Neural cell (in vitro differentiated cells): ENCODE results near the gene KMT5C. TPM values are rescaled to one million over a fixed set of nuclear protein-coding genes. Genes with fewer than 3 reads are reported as not detected.

Source experiments
- H2AFZ ChIP-seq: fragments of 200-600, 300-800 bp; sonication (generic), shearing (Covaris generic); 2 replicates; pipeline ENCODE4 v1.6.0; 2014; ENCODE audit warnings: low read depth, mild to moderate bottlenecking, antibody characterized with exemption, low read length, moderate library complexity
- H3F3A ChIP-seq: fragments of 200-600 bp; shearing (Covaris generic); 2 replicates; pipeline ENCODE4 v1.6.1; 2016; ENCODE audit warnings: mild to moderate bottlenecking, moderate library complexity, mixed read lengths, antibody characterized with exemption, low read length; ENCODE audit not compliant: insufficient read depth, poor library complexity, severe bottlenecking
- H3K27ac ChIP-seq: fragments of 200-600, 300-800 bp; sonication (generic), shearing (Covaris generic); 2 replicates; pipeline ENCODE4 v1.5.1; 2014; ENCODE audit warnings: mild to moderate bottlenecking, low read length, moderate library complexity
- H3K27me3 ChIP-seq: fragments of 300-800, 200-600 bp; sonication (generic), shearing (Covaris generic); 2 replicates; pipeline ENCODE4 v1.6.0; 2014; ENCODE audit warnings: mild to moderate bottlenecking, low read depth, low read length, moderate library complexity; ENCODE audit not compliant: insufficient read depth
- H3K36me3 ChIP-seq: fragments of 300-800, 200-600 bp; sonication (generic), shearing (Covaris generic); 2 replicates; pipeline ENCODE4 v1.5.1; 2014; ENCODE audit warnings: mild to moderate bottlenecking, antibody characterized with exemption, low read length, moderate library complexity; ENCODE audit not compliant: insufficient read depth
- H3K4me2 ChIP-seq: fragments of 300-800, 200-600 bp; sonication (generic), shearing (Covaris generic); 2 replicates; pipeline ENCODE4 v1.6.0; 2014; ENCODE audit warnings: mild to moderate bottlenecking, low read length
- H3K4me3 ChIP-seq: fragments of 300-800, 200-600 bp; sonication (generic), shearing (Covaris generic); 2 replicates; pipeline ENCODE4 v1.5.1; 2014; ENCODE audit warnings: mild to moderate bottlenecking, low read length, moderate library complexity
- H3K79me2 ChIP-seq: fragments of 200-600 bp; shearing (Covaris generic); replicated peaks from 2 replicates; pipeline ENCODE4 v1.6.0; 2014; ENCODE audit warnings: mild to moderate bottlenecking, low read length, moderate library complexity; ENCODE audit not compliant: insufficient read depth
- H3K9ac ChIP-seq: fragments of 300-800, 200-600 bp; sonication (generic), shearing (Covaris generic); 2 replicates; pipeline ENCODE4 v1.6.1; 2016; ENCODE audit warnings: mild to moderate bottlenecking, low read length, mixed read lengths
- H3K9me2 ChIP-seq: fragments of 200-600 bp; shearing (Covaris generic); 2 replicates; pipeline ENCODE4 v1.6.1; 2016; ENCODE audit warnings: mild to moderate bottlenecking, low read length, mixed read lengths; ENCODE audit not compliant: insufficient read depth
- H3K9me3 ChIP-seq: fragments of 200-600, 300-800 bp; sonication (generic), shearing (Covaris generic); 2 replicates; pipeline ENCODE4 v1.6.1; 2016; ENCODE audit warnings: mild to moderate bottlenecking, mixed run types, low read length, moderate library complexity, mixed read lengths
- H4K20me1 ChIP-seq: fragments of 200-600 bp; shearing (Covaris generic); 2 replicates; pipeline ENCODE4 v1.6.1; 2016; ENCODE audit warnings: mild to moderate bottlenecking, mixed run types; ENCODE audit not compliant: insufficient read depth
- CTCF ChIP-seq: fragments of 450-650 bp; IDR thresholded peaks from 2 replicates; pipeline ENCODE4 v1.5.1; 2014; ENCODE audit warnings: antibody characterized with exemption, mild to moderate bottlenecking, moderate library complexity; ENCODE audit not compliant: poor library complexity, severe bottlenecking
- EP300 ChIP-seq: fragments of 450-650 bp; conservative IDR thresholded peaks from 2 replicates; pipeline ENCODE4 v1.6.1; 2014; ENCODE audit warnings: antibody characterized with exemption, mild to moderate bottlenecking, moderate library complexity; ENCODE audit not compliant: poor library complexity, severe bottlenecking
- EZH2 ChIP-seq: fragments of 200-600, 300-800 bp; shearing (Covaris generic), sonication (generic); IDR thresholded peaks from 2 replicates; pipeline ENCODE4 v1.6.1; 2014; ENCODE audit warnings: antibody characterized with exemption, low read length, borderline replicate concordance, mild to moderate bottlenecking; ENCODE audit not compliant: insufficient read depth, poor library complexity, severe bottlenecking
- MXI1 ChIP-seq: fragments of 450-650 bp; conservative IDR thresholded peaks from 2 replicates; pipeline ENCODE4 v1.6.1; 2014; ENCODE audit warnings: antibody characterized with exemption, mild to moderate bottlenecking; ENCODE audit not compliant: poor library complexity, severe bottlenecking
- POLR2AphosphoS5 ChIP-seq: IDR thresholded peaks from 2 replicates; pipeline ENCODE4 v1.6.1; 2012
- RAD21 ChIP-seq: fragments of 450-650 bp; conservative IDR thresholded peaks from 2 replicates; pipeline ENCODE4 v1.6.1; 2014; ENCODE audit warnings: antibody characterized with exemption, mild to moderate bottlenecking, moderate library complexity
- REST ChIP-seq: IDR thresholded peaks from 2 replicates; pipeline ENCODE4 v1.6.1; 2012; ENCODE audit warnings: borderline replicate concordance
- SMC3 ChIP-seq: fragments of 450-650 bp; conservative IDR thresholded peaks from 2 replicates; pipeline ENCODE4 v1.6.1; 2014; ENCODE audit warnings: antibody characterized with exemption, mild to moderate bottlenecking, moderate library complexity; ENCODE audit not compliant: poor library complexity
- TAF1 ChIP-seq: IDR thresholded peaks from 2 replicates; pipeline ENCODE4 v1.6.1; 2012; ENCODE audit warnings: low read depth
- polyA minus RNA-seq: library from RNA; depleted of rRNA, polyadenylated mRNA; stranded (reverse); fragments of >200 nt; gene quantifications from 2 replicates; pipeline ENCODE4 v1.2.3, GENCODE V29; 2014
- polyA plus RNA-seq: library from polyadenylated mRNA; depleted of rRNA; stranded (reverse); fragments of >200 nt; gene quantifications from 2 replicates; pipeline ENCODE4 v1.2.3, GENCODE V29; 2014

The KMT5C gene
- 50.9 and 72.1 TPM in 2 replicates for polyA plus RNA-seq
- polyA minus RNA-seq: 30.8 and 37.7 TPM in 2 replicates

GRCh38 chr19:55339105-55339888, at the start of gene KMT5C:
Gene KMT5C, plus strand, starts transcription at chr19:55339876. Its CDS starts 2,061 bp downstream, at chr19:55341937.
- Histone ChIP-seq H2AFZ (peak within 1 kb of the TSS; percentile 62), H3K9ac (peak within 1 kb of the TSS; percentile 99), H3K27me3 (no peaks in the 10 kb centered on the region), H3K9me2 (no peaks in the 10 kb centered on the region), H3K4me2 (peak within 1 kb of the TSS; percentile 100), H3K4me3 (peak within 1 kb of the TSS; percentile 95), H4K20me1 (peaks cover 5% of the 10 kb centered on the region), H3K79me2 (peaks cover 10% of the 10 kb centered on the region), H3F3A (no peaks in the 10 kb centered on the region), H3K9me3 (no peaks in the 10 kb centered on the region), H3K36me3 (no peaks in the 10 kb centered on the region), H3K27ac (peak within 1 kb of the TSS; percentile 100)
- TF ChIP-seq TAF1 (peak; percentile 29), RAD21 (no peak), SMC3 (no peak), EP300 (peak; percentile 8), EZH2 (no peak), REST (peak; percentile 65), MXI1 (peak; percentile 44), POLR2AphosphoS5 (peak; percentile 89), CTCF (peak; percentile 69)

DNA sequence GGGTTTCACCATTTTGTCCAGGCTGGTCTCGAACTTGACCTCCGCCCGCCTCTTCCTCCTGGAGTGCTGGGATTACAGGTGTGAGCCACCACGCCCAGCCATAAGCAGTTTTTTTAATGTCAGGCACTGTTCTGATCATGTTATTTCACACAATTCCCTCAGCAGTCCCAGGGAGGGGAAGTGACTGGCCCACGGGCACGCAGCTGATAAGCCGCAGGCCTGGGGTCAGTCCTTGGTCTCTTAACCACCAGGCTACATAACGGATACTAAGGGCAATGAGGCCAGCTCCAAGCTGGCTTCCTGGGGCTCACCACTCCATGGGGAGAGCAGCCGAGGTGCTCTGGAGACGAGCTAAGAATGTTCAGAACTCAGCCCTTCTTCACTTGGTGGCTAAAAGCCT, 42.4 kb upstream of the KMT5C start:
- Histone ChIP-seq H3K79me2 (no peaks in the 10 kb centered on the region), H3K4me3 (no peak overlapping the region), H3K9me2 (no peaks in the 10 kb centered on the region), H3K9ac (no peak overlapping the region), H3K36me3 (no peaks in the 10 kb centered on the region), H3F3A (no peaks in the 10 kb centered on the region), H3K27ac (no peak overlapping the region), H3K9me3 (no peaks in the 10 kb centered on the region), H4K20me1 (no peaks in the 10 kb centered on the region), H3K4me2 (no peak overlapping the region), H3K27me3 (no peaks in the 10 kb centered on the region), H2AFZ (no peak overlapping the region)
- TF ChIP-seq CTCF (no peak), MXI1 (no peak), EP300 (no peak), SMC3 (no peak), TAF1 (no peak), POLR2AphosphoS5 (no peak), EZH2 (no peak), REST (no peak), RAD21 (no peak)
